AML-193 (cell line): ENCODE measurements around the gene RPS6KB2.

ENCODE experiments used
- DNase-seq, 2 experiments: peaks; one replicate each; lab custom pipeline; 2025; lab: John Stamatoyannopoulos, UW

The RPS6KB2 gene

GRCh38 chr11:67429722-67430121, 1.4 kb downstream of the RPS6KB2 start:
- DNase-seq = no peak

GRCh38 chr11:67431346-67432249, 3.3 kb downstream of the RPS6KB2 start:
- DNase-seq = no peak

DNA sequence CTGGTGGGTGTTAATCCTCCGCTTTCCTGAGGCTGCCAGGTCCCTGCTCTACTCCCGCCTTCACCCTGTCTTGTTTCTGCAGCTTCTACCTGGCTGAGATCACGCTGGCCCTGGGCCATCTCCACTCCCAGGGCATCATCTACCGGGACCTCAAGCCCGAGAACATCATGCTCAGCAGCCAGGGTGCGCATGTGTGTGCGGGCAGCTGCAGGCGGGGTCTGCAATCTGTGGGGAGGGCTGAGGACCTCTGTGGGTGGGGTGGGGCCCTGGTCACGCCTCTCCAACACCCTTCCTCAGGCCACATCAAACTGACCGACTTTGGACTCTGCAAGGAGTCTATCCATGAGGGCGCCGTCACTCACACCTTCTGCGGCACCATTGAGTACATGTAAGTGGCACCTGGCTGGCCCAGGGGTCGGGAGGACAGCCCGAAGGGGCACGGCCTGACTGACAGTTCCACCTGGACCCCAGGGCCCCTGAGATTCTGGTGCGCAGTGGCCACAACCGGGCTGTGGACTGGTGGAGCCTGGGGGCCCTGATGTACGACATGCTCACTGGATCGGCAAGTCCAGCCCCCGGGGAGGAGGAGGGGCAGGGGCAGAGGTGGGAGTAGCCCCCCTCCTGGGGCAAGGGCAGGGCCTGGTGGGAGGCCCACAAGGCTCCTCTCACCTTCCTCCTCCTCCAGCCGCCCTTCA, 4.5 kb downstream of the RPS6KB2 start:
- DNase-seq = no peak

- DNase-seq = no peak
Observed at GRCh38 chr11:67433536-67434394, 5.5 kb downstream of the RPS6KB2 start.

DNA sequence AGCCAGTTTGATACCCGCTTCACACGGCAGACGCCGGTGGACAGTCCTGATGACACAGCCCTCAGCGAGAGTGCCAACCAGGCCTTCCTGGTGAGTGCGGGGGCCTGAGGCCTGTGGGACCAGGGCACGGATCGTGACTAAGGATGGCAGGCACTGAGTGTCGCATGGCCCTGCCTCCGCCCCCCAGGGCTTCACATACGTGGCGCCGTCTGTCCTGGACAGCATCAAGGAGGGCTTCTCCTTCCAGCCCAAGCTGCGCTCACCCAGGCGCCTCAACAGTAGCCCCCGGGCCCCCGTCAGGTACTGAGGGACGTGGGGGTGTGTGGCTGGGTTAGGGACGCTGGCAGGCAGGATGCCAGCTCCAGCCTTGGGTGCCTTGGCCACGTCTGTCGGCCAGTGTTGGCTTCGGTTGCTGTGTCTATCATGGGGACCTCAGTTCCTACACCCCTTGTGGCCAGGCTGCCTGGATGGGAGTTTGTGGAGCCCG, 6.1 kb downstream of the RPS6KB2 start:
- no peak for DNase-seq

DNA sequence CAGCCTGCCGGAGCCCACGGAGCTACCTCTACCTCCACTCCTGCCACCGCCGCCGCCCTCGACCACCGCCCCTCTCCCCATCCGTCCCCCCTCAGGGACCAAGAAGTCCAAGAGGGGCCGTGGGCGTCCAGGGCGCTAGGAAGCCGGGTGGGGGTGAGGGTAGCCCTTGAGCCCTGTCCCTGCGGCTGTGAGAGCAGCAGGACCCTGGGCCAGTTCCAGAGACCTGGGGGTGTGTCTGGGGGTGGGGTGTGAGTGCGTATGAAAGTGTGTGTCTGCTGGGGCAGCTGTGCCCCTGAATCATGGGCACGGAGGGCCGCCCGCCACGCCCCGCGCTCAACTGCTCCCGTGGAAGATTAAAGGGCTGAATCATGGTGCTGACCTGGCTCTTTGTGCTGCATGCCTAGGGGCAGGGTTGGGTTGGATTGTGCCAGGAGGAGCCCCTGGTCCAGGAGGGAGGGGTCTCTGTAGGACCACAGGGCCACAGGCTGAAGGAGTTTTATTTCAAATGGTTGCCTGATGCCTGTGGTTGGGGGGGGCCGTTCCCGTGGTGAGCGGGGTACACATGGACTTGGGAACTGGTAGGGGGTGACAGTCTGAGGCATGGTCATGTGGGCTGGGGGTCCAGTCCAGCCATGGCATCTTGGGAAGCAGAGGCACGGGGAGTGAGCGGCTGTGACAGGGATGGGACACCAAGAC, 6.9 kb downstream of the RPS6KB2 start:
- DNase-seq = no peak

- DNase-seq = no peak
Observed at GRCh38 chr11:67435727-67436458, 7.6 kb downstream of the RPS6KB2 start.

DNA sequence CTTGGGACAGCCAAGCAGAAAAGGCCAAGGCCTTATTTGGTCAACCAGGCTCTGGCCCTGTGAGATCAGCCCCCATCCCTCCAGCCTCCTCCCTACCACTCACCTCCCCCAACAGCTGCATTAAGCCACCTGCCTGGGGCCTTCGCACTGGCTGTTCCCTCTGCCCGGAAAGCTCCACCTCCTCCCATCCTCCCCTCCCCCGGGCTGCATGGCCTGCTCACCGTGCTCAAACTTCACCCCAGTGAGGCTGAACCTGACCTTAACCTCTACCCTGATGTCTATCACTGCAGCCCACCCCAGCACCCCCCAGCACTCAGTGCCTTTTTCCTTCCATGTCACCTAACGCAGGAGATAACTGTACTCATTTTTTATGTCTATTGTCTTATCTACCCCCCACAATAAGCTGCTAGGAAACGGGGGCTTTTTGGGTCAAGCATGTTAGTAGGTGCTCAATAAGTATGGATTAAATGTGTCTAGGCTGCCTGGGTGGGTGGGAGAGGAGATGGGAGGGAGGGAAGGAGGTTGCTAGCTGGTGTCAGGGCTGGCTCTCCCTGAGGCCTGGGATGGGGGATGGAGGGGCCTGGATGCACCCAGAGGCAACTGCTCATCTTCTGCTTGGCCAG, 8.3 kb downstream of the RPS6KB2 start:
- no peak for DNase-seq

GRCh38 chr11:67437082-67437808, 9.0 kb downstream of the RPS6KB2 start, which contains the start of gene PTPRCAP:
Gene PTPRCAP (minus strand): TSS chr11:67437682. CDS start chr11:67437619, 63 bp downstream.
- DNase-seq = no peak

DNA sequence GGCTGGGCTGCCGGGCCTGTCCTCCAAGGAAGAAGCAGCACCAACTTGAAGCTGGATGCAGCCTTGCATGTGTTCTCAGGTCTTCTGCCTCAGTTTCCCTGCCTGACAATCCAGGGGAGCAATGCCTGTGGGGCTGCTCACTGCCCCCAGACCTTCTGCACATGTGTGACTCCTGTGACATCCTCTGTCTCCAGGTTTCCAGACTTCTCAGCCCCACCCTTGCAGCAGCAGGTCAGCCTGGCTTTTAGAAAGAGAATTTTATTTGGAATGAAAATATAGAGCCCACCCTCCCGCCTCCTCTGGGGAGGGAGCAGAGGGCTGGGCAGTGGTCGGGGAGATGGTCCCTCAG, 9.5 kb downstream of the RPS6KB2 start:
- no peak for DNase-seq

DNA sequence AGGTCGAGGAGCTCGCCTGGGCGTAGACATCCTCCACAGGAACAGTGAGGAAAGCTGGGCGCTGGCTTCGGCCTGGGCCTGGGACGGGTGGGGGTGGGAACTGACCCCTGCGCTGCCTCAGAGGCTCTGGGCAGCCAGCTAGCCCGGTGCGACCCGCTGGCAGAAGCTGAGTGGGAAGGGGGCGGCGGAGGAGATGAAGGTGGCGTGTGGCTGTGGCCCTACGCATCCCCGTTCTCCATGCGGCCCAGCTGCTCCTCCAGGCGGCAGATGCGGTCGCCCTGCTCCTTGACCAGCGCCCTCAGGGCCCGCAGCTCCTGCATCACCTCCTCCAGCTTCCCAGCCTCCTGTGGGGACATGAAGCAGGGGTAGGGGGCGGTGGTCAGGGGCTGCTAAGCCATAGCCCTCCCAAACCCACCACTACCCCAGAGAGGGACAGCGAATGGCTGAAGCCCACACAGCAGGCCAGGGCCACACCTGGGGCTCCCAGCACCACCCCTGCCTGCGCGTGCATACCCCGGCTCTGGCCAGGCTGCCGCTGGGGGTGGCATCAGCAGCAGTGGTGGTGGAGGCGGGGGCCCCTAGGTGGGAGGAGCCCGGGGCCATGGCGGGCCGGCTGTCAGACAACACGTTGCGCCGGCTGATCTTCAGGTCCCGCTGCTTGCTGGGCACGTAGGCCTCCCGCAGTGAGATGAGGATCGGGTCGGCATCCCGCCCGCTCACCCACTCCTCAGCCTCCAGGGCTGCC, 10.0 kb downstream of the RPS6KB2 start:
- DNase-seq = no peak

GRCh38 chr11:67439321-67440228, 11.3 kb downstream of the RPS6KB2 start:
- peak; percentile 36 to 47 for DNase-seq

- no peak for DNase-seq
Observed at GRCh38 chr11:67440229-67441097, 12.2 kb downstream of the RPS6KB2 start.

- DNase-seq = no peak
Observed at GRCh38 chr11:67441098-67441563, 12.8 kb downstream of the RPS6KB2 start.

GRCh38 chr11:67441731-67442351, 13.5 kb downstream of the RPS6KB2 start:
- no peak for DNase-seq
